VCaP (cell line): ENCODE measurements around the gene GUCY2D.
"Not testable (repeated sequence)": the region's sequence is repeated elsewhere in the genome, so short reads cannot be mapped to it uniquely, and the experiment has no call there.

Experiments
- H3K27ac ChIP-seq: fragments of 450-650 bp; 2 replicates; pipeline ENCODE4 v1.5.1; 2017
- CTCF ChIP-seq: fragments of 450-650 bp; conservative IDR thresholded peaks from 2 replicates; pipeline ENCODE4 v1.5.1; 2017; ENCODE audit warnings: mild to moderate bottlenecking, moderate library complexity

Gene GUCY2D

GRCh38 chr17:8019665-8020650 is 17.5 kb downstream of the GUCY2D start:
- no peak overlapping the region for H3K27ac ChIP-seq
- no peak for TF ChIP-seq CTCF

- H3K27ac ChIP-seq = no peak overlapping the region
- TF ChIP-seq CTCF = no peak
Observed at GRCh38 chr17:8020776-8021564, 18.6 kb downstream of the GUCY2D start.

GRCh38 chr17:8021565-8022359 is 19.3 kb downstream of the GUCY2D start:
- no peak overlapping the region for H3K27ac ChIP-seq
- no peak for TF ChIP-seq CTCF

- TF ChIP-seq CTCF = no peak
- no peak overlapping the region for H3K27ac ChIP-seq
Observed at GRCh38 chr17:8022360-8023003, 20.1 kb downstream of the GUCY2D start.

GRCh38 chr17:8024161-8024560 is 21.7 kb downstream of the GUCY2D start:
- not testable (repeated sequence) for H3K27ac ChIP-seq

GRCh38 chr17:8025176-8025911 is 22.9 kb downstream of the GUCY2D start:
- no peak for TF ChIP-seq CTCF
- H3K27ac ChIP-seq = no peak overlapping the region

GRCh38 chr17:8029121-8029520 is 26.7 kb downstream of the GUCY2D start:
- no peak for TF ChIP-seq CTCF
- no peak overlapping the region for H3K27ac ChIP-seq
